Prostate gland (tissue), 2 donors: Measurements from ENCODE around the gene PLCB2. TPM values are rescaled to one million over a fixed set of nuclear protein-coding genes. Genes with fewer than 3 reads are reported as not detected.

ENCODE experiments used
- DNase-seq: peaks from one replicate; pipeline ENCODE4 v3.0.0-alpha.2; 2019; ENCODE audit warnings: low spot score
- H3K27ac ChIP-seq, 2 donors: fragments of 200-600 bp; sonication (generic); 2 replicates each; pipeline ENCODE4 v1.5.1; 2017 to 2019
- H3K27me3 ChIP-seq: fragments of 200-600 bp; sonication (generic); replicated peaks from 2 replicates; pipeline ENCODE4 v1.5.1; 2019; ENCODE audit not compliant: insufficient read depth
- H3K36me3 ChIP-seq, 2 donors: fragments of 200-600 bp; sonication (generic); 1 replicate in 1 of 2; 2 replicates in 1 of 2; pipeline versions ENCODE4 v1.5.1 to v1.8.1; 2017 to 2019
- H3K4me1 ChIP-seq: fragments of 200-600 bp; sonication (generic); replicated peaks from 2 replicates; pipeline ENCODE4 v1.5.1; 2019
- H3K4me3 ChIP-seq, 2 donors: fragments of 200-600 bp; sonication (generic); 2 replicates each; pipeline ENCODE4 v1.5.1; 2017 to 2019
- H3K9me3 ChIP-seq: fragments of 200-600 bp; sonication (generic); 2 replicates; pipeline ENCODE4 v1.5.1; 2017
- POLR2A ChIP-seq: fragments of 450-650 bp; IDR thresholded peaks from one replicate; pipeline ENCODE4 v1.6.1; 2016; ENCODE audit warnings: antibody characterized with exemption, mild to moderate bottlenecking
- POLR2AphosphoS5 ChIP-seq: sonication (generic); formaldehyde crosslinking; IDR thresholded peaks from one replicate; pipeline ENCODE4 v1.6.1; 2017; ENCODE audit warnings: antibody characterized with exemption
- WGBS: methylation state at CpG from one replicate; pipeline ENCODE4 v1.1.5; 2018; 5-methylcytosine and 5-hydroxymethylcytosine counted together
- intact Hi-C: fragments of 100-400 bp; cut with DNase I; formaldehyde crosslinking; loops from one replicate; pipeline ENCODE4 v1.14.2; 2022
- total RNA-seq, 2 donors: library from RNA; depleted of rRNA; stranded (reverse); fragments of >200 nt; gene quantifications; one replicate each; pipeline ENCODE4 v1.1.0, GENCODE V29; 2016
- TF ChIP-seq, protein P1 (sequence below), 4 experiments: fragments of 200-600 bp in 2 of 4; fragments of 450-650 bp in 2 of 4; sonication (generic) in 2 of 4; IDR thresholded peaks; 1 replicate in 3 of 4; 2 replicates in 1 of 4; pipeline ENCODE4 v1.5.1; 2016 to 2019; ENCODE audit warnings: antibody characterized with exemption in 4 of 4, mild to moderate bottlenecking in 2 of 4, moderate library complexity in 2 of 4

Gene PLCB2
- total RNA-seq, 2 donors from 2014 or later: 1.5 to 13.0 TPM

GRCh38 chr15:40267670-40268069, 40.1 kb downstream of the PLCB2 start:
- H3K4me1 ChIP-seq: no peaks in the 10 kb centered on the region
- H3K4me3 ChIP-seq: no peak overlapping the region
- TF ChIP-seq POLR2AphosphoS5: no peak
- no peak for TF ChIP-seq POLR2A
- TF ChIP-seq, protein P1, sequence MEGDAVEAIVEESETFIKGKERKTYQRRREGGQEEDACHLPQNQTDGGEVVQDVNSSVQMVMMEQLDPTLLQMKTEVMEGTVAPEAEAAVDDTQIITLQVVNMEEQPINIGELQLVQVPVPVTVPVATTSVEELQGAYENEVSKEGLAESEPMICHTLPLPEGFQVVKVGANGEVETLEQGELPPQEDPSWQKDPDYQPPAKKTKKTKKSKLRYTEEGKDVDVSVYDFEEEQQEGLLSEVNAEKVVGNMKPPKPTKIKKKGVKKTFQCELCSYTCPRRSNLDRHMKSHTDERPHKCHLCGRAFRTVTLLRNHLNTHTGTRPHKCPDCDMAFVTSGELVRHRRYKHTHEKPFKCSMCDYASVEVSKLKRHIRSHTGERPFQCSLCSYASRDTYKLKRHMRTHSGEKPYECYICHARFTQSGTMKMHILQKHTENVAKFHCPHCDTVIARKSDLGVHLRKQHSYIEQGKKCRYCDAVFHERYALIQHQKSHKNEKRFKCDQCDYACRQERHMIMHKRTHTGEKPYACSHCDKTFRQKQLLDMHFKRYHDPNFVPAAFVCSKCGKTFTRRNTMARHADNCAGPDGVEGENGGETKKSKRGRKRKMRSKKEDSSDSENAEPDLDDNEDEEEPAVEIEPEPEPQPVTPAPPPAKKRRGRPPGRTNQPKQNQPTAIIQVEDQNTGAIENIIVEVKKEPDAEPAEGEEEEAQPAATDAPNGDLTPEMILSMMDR (IDR thresholded peaks at IDR 0.05): no peak
- H3K36me3 ChIP-seq: no peaks in the 10 kb centered on the region
- intact Hi-C loops: no loop called here
- no peaks in the 10 kb centered on the region for H3K27me3 ChIP-seq
- DNase-seq: no peak
- WGBS: 97% methylated on average over 4 of the region's 4 CpGs
- no peak overlapping the region for H3K27ac ChIP-seq
- no peaks in the 10 kb centered on the region for H3K9me3 ChIP-seq

GRCh38 chr15:40266828-40267304, 40.9 kb downstream of the PLCB2 start:
- no peak overlapping the region for H3K4me3 ChIP-seq
- 23% methylated on average over 7 of the region's 7 CpGs for WGBS
- no peaks in the 10 kb centered on the region for H3K9me3 ChIP-seq
- no peak overlapping the region for H3K27ac ChIP-seq
- DNase-seq: peak; percentile 58
- no peaks in the 10 kb centered on the region for H3K27me3 ChIP-seq
- TF ChIP-seq, protein P1 (IDR thresholded peaks at IDR 0.05): no peak
- TF ChIP-seq POLR2A: peak; percentile 56
- peak; percentile 80 for TF ChIP-seq POLR2AphosphoS5
- intact Hi-C loops: no loop called here
- no peaks in the 10 kb centered on the region for H3K4me1 ChIP-seq
- no peaks in the 10 kb centered on the region for H3K36me3 ChIP-seq

- Histone ChIP-seq H3K27ac (no peak overlapping the region), H3K9me3 (no peaks in the 10 kb centered on the region), H3K27me3 (no peaks in the 10 kb centered on the region), H3K4me3 (no peak overlapping the region), H3K36me3 (no peaks in the 10 kb centered on the region), H3K4me1 (no peaks in the 10 kb centered on the region)
- TF ChIP-seq, protein P1 (IDR thresholded peaks at IDR 0.05): no peak
- TF ChIP-seq POLR2AphosphoS5: no peak
- TF ChIP-seq POLR2A: no peak
- intact Hi-C loops: no loop called here
- DNase-seq: no peak
- 96% methylated on average over 19 of the region's 20 CpGs for WGBS
Observed at GRCh38 chr15:40265875-40266274, 41.9 kb downstream of the PLCB2 start.

DNA sequence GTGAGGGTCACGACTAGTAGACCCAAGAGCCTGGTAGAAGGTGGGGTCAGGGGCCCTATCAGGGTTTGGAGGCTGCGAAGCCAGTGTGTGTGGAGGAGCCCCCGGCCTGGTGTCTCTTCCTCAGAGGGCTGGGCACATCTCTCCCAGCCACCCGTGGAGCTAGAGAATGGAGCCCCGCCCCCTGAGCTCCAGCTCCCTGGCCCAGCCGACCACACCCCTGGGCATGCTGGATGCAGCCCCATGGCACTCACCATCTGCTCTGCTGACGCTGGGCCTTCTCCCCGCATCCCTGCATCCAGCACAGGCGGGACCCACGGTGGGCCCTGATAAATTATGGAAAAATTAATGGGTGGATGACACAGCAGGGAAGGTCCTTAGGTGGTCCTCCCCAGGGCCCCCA, 42.4 kb downstream of the PLCB2 start:
- Histone ChIP-seq H3K4me1 (no peaks in the 10 kb centered on the region), H3K27me3 (no peaks in the 10 kb centered on the region), H3K36me3 (no peaks in the 10 kb centered on the region), H3K4me3 (no peak overlapping the region), H3K27ac (no peak overlapping the region), H3K9me3 (no peaks in the 10 kb centered on the region)
- DNase-seq: no peak
- WGBS: 88% methylated on average over 10 of the region's 10 CpGs
- TF ChIP-seq POLR2AphosphoS5 (no peak), POLR2A (no peak)
- TF ChIP-seq, protein P1 (IDR thresholded peaks at IDR 0.05): no peak
- intact Hi-C loops: no loop called here

GRCh38 chr15:40264321-40265153, 43.2 kb downstream of the PLCB2 start:
- WGBS: 70% methylated on average over 16 of the region's 16 CpGs
- Histone ChIP-seq H3K9me3 (no peaks in the 10 kb centered on the region), H3K4me3 (no peak overlapping the region), H3K4me1 (no peaks in the 10 kb centered on the region), H3K27ac (no peak overlapping the region), H3K27me3 (no peaks in the 10 kb centered on the region), H3K36me3 (no peaks in the 10 kb centered on the region)
- DNase-seq: no peak
- no peak for TF ChIP-seq POLR2A
- TF ChIP-seq POLR2AphosphoS5: no peak
- TF ChIP-seq, protein P1 (IDR thresholded peaks at IDR 0.05): no peak
- intact Hi-C loops: no loop called here
